ENCODE data around the gene ZBTB21.

Gene ZBTB21

DNA sequence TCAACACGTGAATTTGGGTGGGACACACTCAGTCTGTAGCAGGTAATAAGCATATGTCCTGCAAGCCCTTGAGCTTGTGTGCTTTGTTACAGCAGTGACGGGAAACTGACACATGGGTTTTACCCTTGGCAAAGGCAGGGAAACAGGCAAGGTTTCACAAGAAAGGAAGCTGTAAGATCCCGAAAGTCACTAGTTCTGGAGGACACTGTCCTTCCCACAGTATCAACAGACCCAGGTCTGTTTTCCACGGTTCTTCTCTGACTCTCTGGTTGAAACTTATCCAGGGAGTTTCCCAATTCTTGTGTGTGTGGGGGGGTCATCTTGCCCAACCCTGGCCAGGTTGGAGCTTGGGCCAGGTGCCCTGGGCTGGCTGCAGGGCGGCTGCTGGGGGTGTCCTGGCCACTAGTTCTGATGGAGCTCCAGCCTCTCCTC is 29.3 kb upstream of the ZBTB21 start:
- no peak for FAIRE-seq

DNA sequence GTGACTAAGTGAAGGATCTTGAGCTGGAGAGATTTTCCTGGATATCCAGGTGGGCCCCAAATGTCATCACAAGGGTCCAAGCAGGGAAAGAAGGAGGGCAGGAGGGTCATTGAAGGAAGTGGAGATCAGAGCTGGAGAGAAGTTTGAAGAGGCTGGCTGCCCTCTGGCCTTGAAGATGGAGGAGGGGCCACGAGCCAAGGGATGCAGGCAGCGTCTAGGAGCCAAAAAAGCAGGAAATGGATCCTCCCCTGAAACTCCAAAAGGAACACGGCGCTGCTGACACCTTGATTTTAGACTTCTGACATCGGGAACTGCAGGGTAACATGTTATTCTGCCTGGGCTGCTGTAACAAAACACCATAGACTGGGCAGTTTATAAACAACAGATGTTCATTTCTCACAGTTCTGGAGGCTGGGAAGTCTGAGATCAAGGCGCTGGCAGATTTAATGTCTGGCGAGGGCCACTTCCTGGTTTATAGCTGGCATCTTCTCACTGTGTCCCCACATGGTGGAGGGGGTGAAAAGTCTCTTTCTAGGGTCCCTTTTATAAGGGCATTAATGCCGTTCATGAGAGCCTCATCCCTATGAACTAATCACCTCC is 28.8 kb upstream of the ZBTB21 start:
- no peak for FAIRE-seq

DNA sequence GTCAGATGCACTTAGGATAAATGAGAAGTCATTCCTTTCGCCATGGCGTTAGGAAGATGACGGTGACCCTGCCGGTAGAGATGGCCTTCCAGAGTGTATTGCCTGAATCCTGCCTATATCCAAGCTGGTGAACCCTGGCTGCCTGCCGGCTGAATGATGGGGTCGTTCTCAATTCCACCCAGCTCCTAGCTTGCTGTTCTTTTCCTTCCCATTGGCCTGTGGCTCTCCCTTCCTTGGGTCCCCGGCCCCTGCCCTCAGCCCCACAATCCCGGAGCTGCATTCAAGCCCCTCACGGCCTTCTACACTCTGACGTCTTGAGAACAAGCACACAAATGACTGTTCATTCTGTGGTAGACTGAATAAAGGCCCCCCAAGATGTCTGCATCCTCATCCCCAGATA is 28.2 kb upstream of the ZBTB21 start:
- FAIRE-seq: no peak

DNA sequence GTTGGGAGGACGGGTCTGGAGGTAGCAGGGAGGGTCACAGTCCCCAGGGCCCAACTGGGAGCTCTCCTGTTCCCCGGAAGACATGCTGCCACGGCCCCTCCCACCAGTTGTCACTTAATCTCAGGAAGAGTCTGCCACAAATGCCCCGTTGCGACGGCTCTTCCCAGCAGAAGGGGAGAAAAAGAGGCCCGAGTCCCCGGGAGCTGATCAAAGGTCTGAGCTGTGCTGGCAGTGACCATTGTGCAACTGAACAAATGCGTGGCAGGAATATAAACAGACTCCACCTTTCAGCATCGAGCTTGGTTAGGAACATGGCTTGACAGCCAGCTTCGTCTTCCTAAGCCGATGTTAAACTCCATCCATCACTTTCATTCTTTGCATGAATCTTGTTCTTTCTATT is 27.8 kb upstream of the ZBTB21 start:
- no peak for FAIRE-seq

DNA sequence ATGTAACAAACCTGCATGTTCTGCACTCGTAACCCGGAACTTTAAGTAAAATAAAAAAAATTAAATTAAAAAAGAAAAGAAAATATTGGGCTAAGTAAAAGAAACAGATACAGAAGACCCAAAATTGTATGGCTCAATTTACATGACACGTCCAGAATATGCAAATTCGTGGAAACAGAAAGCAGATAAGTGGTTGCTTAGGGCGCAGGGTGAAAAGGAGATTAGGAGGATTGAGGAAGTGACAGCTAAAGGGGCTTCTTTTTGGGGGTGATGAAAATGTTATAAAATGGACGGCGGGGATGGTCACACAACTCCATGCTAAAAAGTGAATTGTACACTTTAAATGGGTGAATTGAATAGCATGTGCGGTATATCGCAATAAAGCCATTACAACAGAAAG is 27.4 kb upstream of the ZBTB21 start:
- no peak for FAIRE-seq

DNA sequence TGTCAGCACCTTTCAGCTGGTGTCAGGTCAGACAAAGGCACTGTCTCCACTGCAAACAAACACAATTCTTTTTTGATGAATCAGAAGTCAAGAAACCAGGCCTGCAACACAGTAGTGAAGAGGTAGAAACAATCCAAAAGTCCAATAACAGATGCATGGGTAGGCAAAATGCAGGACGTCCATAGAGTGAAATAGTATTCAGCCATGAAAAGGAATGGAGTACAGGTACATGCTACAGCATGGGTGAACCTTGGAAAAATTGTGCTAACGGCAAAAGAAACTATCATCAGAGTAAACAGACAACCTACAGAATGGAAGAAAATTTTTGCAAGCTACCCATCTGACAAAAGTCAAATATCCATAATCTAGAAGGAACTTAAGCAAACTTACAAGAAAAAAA is 26.2 kb upstream of the ZBTB21 start:
- no peak for FAIRE-seq

DNA sequence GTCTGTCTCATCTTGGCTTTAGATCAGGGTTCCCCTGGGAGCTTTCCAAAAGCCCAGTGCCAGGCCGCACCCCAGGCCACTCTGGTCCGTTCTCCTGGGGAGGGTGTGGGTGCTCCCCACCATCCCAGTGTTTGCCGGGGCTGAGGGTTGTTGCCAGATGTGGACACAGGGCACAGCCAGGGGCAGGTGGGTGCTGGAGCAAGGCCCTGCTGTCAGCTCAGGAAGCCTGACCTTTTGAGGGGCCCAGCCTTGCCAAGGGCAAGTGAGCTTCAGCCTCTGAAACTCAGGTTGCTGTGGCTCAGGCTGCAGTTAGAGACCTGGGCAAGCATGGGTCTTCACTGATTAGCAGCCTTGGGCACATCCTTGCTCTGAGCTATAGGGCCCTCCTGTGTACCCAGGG is 22.8 kb upstream of the ZBTB21 start:
- no peak for FAIRE-seq

DNA sequence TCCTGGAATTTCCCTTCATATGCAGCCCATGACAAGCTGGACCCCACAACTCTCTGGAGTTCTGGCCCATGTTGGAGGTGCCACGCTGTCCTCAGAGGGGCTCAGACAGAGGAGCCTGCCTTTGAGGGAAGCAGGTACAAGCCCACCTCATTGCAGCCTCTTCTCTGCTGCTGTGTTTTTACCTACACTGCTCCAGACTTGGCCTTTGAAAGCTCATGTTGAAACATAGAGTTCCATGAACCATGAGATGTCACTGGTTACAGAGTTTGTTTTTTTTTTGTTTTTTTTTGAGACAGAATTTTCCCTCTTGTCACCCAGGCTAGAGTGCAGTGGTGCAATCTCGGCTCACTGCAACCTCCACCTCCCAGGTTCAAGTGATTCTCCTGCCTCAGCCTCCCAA is 22.1 kb upstream of the ZBTB21 start:
- no peak for FAIRE-seq

DNA sequence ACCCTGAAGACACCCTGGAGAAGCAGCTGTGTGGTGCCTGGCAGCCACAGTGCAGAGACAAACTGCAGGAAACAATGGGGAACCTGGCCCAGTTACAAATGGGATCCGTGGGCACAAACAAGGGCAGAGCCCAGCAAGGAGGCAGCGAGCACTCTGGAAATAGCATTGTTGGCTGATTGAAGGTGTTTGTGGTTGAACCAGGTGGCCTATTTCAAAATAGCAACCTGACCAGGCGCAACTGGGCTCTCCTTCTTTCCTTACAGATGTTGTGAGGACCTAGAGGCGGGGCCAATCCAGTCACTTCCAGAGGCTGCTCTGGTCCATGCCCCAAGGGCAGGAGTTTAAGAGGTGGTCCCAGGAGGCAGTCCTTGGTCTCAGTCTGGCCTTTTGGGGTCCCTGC is 21.7 kb upstream of the ZBTB21 start:
- FAIRE-seq: no peak

DNA sequence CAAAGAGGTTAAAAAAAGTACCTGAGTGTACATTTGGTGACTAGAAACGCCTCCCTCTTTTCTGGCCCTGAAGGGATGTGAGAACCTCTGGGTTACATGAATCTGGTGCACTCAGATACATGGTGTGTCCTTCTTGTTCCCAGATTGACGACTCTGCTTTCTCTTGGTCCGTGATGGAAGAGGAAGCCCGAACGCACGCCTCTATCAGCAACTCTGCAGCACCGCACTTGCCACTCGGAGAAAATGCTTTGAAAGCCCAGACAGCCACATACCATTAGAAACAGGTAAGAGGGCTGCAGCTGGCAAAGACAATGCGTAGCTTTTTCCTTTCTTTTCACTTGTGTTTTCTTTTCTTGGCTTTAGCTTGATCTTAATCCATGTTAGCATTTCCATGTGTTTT is 21.1 kb upstream of the ZBTB21 start:
- FAIRE-seq: no peak

DNA sequence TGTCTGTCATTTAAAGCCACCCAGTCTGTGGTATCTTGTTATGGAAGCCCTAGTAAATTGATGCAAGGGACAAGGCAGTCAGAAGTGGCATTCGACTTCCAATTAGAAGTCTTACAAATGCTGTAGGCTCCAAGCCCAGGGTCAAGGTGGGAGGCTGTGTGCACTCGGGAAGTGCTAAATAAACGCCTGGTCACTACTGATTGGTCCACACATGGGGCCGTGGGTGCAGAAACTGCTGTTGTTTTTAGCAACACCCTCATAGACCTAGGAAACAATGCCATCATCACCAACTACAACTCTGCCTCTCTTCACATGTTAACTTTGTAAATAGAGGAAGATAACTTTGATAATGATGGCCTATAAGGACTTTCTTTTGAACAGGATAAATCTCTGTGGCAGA is 20.2 kb upstream of the ZBTB21 start:
- FAIRE-seq: no peak

DNA sequence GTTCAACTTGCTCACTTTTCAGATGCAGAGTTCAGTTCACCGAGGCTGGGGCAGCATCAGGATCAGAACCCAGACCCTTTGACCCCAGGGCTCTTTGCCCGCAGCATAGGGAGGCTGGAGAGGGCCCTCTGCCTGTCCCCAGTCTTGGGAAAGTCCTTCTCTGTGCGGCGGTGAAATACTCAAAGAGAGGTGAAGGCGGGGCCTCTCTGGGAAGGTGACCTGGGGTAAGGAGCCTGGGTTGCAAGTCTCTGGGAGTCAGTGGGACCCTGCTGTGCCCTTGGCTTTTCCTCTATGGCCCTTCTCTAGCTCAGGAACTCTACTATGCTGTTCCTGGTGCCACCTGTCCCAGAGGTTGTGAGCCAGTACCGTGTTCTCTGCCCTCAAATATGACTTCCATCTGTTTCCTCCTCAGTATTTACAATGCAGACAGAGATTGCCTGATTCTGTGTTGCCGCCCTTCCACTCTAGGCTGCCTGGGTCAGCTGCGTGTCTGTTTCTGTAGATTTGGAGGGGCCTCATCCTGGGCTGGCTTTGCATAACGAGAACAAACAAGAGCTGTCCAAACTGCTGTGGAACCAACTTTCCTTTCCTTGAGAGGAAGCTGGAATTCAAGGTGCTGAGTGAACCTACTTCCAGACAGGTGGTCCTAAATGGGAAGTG is 18.7 kb upstream of the ZBTB21 start:
- FAIRE-seq: no peak

DNA sequence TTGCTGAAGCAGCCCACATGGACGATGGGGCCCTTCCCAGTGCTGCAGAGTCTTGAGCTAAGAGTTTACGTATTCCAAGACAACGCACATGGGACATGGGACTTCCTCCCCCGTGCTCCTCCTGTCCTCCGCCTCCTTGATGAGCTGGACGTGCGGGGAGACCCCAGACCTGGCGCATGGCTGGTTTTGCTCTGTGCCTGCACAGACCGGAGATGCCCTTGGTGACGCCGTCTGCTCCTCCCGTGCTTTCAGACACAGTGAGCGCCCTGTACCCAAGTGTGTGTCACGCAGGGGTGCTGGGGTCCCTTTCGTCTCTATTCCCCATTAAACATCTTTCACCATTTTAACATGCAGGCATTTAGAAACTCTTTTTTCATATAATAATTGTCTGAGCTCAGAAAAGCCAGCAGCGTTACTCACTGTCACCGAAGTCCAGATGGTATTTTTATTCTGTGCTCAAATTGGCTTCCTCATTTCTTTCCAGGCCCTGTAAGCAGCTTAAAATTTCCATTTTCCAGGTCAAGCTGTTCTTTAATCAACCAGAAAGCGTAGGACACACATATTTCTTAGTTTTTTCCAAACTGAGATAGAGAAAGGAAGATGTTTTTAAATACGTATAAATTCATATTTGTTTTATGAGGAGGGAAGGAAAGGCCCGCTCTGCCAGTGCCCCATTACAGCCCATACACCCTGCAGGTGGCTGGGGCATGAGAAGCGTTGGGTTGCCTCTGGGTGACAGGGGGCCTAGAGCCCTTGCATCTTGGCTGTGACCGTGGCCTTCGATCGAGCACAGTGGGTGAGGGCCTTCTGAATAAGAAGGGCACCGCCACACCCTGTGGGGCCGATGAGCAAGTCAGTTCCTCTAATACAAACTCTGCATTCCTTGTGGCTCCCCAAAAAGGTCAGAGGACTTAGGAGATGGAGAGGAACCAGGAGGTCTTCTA is 17.9 kb upstream of the ZBTB21 start:
- no peak for FAIRE-seq

DNA sequence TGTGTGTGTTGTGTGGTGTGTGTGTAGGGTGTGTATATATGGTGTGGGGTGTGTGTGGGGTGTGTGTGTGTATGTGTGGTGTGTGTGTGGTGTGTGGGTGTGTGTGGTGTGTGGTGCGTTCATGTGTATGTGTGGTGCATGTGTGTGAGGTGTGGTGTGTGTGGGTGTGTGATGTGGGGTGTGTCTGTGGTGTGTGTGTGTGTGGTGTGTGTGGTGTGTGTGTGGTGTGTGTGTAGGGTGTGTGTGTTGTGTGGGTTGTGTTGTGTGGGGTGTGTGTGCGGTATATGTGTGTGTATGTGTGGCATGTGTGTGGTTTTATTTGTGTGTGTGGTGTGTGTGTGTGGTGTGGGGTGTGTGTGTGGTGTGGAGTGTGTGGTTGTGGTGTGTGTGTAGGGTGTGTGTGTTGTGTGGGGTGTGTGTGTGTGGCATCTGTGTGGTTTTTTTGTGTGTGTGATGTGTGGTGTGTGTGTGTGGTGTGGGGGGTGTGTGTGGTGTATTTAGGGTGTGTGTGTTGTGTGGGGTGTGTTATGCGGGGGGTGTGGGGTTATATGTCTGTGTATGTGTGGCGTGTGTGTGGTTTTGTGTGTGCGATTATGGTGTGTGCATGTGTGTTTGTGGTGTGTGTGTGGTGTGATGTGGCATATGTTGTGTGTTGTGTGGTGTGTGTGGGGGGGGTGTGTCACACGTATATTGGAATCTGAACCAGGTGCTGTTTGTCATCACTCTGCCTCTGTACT is 17.1 kb upstream of the ZBTB21 start:
- FAIRE-seq: no peak

DNA sequence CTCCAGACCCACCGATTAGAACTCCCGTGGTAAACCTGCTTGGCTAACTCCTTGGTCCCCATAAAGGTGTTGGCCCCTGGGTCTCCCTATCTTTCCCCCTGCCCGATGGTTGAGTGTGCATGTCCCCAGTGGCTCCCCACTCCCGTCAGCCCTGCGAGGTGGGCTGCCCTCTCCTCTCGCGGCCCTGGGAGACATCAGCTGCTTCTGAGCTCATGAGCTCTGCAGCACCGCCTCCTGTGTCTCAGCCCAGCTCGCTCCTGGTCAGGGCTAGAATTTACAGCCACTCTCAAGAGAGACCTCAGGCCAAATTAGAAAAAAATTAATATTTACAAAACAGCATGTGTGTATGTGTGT is 15.9 kb upstream of the ZBTB21 start:
- FAIRE-seq: no peak

DNA sequence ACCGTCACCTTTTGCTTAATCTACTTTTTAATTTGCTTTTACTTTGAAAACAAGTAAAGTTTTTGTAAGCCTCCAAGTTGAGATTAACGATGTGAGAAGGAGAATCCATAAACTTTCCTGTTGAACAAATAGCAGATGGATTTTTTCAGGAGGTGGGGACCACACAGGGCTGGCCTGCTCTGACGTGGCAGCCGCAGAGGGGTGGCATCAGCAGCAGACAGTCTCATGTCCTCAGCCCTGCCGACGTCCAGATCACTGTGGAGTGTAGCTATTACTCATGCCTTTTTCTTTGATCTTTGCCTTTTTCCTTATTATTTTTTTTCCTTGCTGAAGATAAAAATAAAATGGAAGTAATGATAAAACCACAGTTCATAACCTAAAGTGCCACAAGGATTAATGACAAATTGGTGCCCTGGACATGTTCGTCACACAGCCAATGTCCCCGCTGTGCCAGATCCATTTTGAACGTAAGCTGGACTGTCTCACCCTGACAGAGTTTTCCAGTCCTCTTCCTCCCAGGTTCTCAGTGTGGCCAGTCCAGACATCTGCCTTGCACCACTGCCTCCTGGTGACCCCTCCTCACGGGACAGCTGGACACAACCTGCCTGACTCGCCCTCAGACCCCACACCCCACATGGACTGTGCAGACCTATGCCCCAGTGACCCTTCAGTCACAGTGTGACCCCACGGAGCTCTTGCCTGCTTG is 15.4 kb upstream of the ZBTB21 start:
- no peak for FAIRE-seq

DNA sequence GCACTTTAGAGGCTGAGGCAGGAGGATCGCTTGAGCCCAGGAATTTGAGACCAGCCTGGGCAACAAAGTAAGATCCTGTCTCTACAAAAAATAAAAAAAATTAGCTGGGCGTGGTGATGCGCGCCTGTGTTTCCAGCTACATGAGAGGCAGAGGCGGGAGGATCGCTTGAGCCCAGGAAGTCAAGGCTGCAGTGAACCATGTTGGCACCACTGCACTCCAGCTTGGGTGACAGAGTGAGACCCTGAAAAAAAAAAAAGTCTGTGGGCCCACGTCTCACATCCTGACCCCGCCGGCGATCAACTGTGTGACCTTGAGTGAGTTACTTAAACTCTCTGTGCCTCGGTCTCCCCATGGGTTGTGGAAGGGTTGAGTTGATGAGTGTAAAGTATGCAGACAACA is 12.7 kb upstream of the ZBTB21 start:
- FAIRE-seq: no peak

DNA sequence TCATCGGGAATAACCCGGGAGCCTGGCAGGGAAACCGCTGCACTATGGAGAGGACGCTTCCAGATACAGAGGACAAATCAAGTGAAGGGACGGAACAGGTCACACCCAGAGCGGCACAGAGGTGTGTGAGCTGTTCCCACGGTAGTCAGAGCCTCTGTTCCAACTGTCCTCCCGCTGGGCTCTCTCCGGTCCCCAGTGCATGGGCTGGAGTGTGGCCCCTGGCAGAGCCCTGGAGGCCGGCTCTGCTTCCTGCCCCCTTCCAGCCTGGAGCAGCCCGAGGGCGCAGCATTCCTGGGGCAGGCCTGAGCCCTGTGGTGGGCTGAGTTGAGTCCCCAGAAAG is 11.9 kb upstream of the ZBTB21 start:
- FAIRE-seq: no peak

DNA sequence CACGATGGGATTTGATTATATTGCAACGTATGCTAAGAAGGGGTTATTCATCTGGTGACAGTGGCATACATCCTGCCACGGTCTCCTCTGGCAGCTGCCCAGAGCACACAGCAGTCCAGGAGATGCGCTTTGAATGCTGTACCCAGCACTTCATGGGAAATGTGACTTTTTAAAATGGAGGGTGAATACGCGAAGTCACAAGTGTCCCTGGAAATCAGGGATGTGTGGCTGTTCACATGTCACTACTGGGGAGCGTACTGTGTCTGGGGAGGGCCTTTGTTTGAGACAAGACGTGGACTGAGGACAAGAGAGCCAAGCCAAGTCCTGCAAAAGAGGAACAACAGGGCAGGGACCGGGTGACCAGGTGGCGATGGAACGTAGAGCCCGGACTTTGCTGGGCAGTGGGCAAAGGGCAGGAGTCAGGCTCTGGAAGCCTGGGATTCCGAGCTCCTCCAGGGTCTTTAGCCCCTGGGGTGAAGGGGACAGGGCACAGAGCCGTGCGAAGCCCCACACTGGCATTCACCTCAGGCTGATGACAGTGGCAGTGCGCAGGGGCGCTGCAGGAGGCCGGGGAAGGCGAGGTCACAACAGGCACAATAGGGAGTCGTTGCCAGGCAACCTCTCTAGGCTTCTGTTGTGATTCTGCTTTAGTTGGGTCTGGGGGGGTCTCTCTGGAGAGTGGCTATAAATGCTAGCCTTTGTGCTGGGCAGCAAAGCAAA is 11.4 kb upstream of the ZBTB21 start:
- no peak for FAIRE-seq

DNA sequence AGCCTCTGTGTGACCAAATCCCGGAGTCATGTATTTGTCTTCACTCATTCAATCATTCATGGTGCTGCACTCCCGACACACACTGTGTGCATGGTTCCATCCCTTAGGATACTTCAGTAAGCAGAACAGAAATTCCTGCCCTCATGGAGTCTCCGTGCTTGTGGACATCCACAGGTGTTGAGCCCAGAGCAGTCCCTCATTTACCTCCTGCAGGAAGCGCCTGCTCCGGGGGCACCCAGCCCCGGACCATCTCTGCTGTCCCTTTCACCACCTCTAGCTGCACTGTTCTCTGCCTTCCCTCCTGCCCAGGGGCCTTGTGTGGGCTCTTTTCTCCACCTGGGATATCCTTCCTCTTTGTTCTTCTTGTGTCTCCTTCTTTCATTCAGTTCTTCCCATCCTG is 9.5 kb upstream of the ZBTB21 start:
- no peak for FAIRE-seq

DNA sequence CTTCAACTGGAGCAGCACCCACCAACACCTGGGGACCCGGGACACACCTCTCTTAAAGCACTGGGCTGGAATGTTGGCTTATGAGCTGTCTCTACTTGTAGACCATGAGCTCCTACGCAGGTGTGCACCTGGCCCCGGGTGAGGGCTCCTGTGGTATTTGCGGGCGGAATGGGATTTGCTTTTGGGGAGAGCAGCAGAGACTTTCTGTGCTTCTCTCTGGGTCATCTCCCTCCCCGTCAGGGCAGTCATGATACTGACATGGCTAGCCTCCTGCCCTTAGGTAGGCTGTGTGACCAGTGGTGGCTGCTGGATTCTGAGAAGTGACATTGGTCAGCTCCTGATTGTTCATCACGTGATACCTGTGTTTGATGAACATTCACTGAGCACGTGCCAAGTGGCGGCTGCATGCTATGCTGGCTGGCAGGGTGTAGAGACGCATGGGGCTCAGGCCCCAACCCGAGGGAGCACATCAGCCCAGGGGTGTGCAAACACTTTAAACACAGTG is 9.0 kb upstream of the ZBTB21 start:
- no peak for FAIRE-seq

DNA sequence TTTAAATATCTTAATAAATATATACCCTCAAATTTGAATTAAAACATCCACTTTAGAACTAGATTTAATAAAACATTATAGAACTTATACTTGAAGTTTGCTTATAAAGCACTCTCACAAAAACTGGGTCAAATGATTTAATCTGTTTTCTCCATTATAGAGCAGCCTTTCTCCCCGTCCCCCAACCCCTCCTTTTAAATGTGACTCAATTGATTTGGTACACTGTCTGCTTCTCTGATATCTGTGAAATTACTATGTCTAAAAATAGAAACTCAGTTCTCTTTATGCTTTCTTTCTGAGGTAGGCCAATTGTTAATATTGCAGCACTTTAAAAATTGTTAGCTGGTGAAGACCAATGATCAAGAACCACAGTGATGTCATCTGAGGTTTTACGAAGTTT is 6.9 kb upstream of the ZBTB21 start:
- no peak for FAIRE-seq

Data from colon (tissue), 2 donors.